Endothelial cell of umbilical vein (primary cell): ENCODE measurements around the gene TMEM120B. TPM values are rescaled to one million over a fixed set of nuclear protein-coding genes. Genes with fewer than 3 reads are reported as not detected.
A peak's percentile ranks its signal among the peaks of the same experiment; 100 is the strongest.

Experiments
- BruUV-seq: library from RNA; stranded (reverse); fragments of 400-500 nt; replicated peaks from 2 replicates; lab custom pipeline; 2021; lab: Mats Ljungman, UMichigan
- CTCF ChIA-PET: fragments of 300-600, 350-600 bp; sonication (Branson Sonifier 250); formaldehyde crosslinking; loops from one replicate; lab custom pipeline; 2021; ENCODE audit warnings: antibody characterized with exemption, inconsistent platforms; lab: Charles Lee
- POLR2A ChIA-PET: fragments of 300-600, 350-600 bp; sonication (Branson Sonifier 250); formaldehyde crosslinking; loops from one replicate; lab custom pipeline; 2021; ENCODE audit warnings: antibody characterized with exemption, inconsistent platforms; lab: Charles Lee
- DNase-seq: peaks from one replicate; pipeline ENCODE4 v3.0.0-alpha.2; 2011; ENCODE audit warnings: low read depth, low spot score
- FAIRE-seq: peaks from 2 replicates; lab custom pipeline; 2011; peaks lifted over from hg19 to GRCh38; lab: Jason Lieb, UNC
- H2AFZ ChIP-seq: 2 replicates; pipeline ENCODE4 v1.6.0; 2012; ENCODE audit warnings: low read depth, low read length, control low read depth, inconsistent platforms
- H3K27ac ChIP-seq: 2 replicates; pipeline ENCODE4 v1.5.1; 2011; ENCODE audit warnings: low read depth, mild to moderate bottlenecking, control low read depth, low read length, moderate library complexity; ENCODE audit not compliant: insufficient read depth
- H3K27me3 ChIP-seq, 2 experiments: 2 replicates each; pipeline versions ENCODE4 v1.6.0 to v1.6.1; 2011; ENCODE audit warnings: low read length in 2 of 2, mixed read lengths in 1 of 2; ENCODE audit not compliant: control insufficient read depth in 2 of 2, insufficient read depth in 2 of 2
- H3K36me3 ChIP-seq, 2 experiments: 2 replicates in 1 of 2; 3 replicates in 1 of 2; pipeline ENCODE4 v1.5.1; 2011; ENCODE audit warnings: low read length in 2 of 2, mild to moderate bottlenecking in 1 of 2, moderate library complexity in 1 of 2; ENCODE audit not compliant: control insufficient read depth in 2 of 2, insufficient read depth in 2 of 2; ENCODE audit errors: extremely low read depth in 1 of 2
- H3K4me1 ChIP-seq: 3 replicates; pipeline ENCODE4 v1.5.1; 2011; ENCODE audit warnings: mild to moderate bottlenecking, low read length; ENCODE audit not compliant: control insufficient read depth, insufficient read depth; ENCODE audit errors: extremely low read depth
- H3K4me2 ChIP-seq: 2 replicates; pipeline ENCODE4 v1.6.1; 2011; ENCODE audit warnings: low read length, control low read depth, mixed read lengths; ENCODE audit not compliant: insufficient read depth
- H3K4me3 ChIP-seq, 3 experiments: fragments of 200-600 bp in 1 of 3; sonication (generic), shearing (Covaris generic) in 1 of 3; replicated peaks in 1 of 3; 2 replicates each; pipeline ENCODE4 v1.5.1; 2011 to 2016; ENCODE audit warnings: control low read depth in 3 of 3, low read length in 3 of 3, mild to moderate bottlenecking in 2 of 3, inconsistent platforms in 1 of 3, low read depth in 1 of 3, moderate library complexity in 1 of 3; ENCODE audit not compliant: insufficient read depth in 1 of 3
- H3K79me2 ChIP-seq: 2 replicates; pipeline ENCODE4 v1.6.0; 2012; ENCODE audit warnings: low read length, inconsistent platforms; ENCODE audit not compliant: control insufficient read depth, insufficient read depth
- H3K9ac ChIP-seq: replicated peaks from 2 replicates; pipeline ENCODE3; 2011; ENCODE audit warnings: low read length, control low read depth; ENCODE audit not compliant: insufficient read depth; ENCODE audit errors: extremely low read depth
- H3K9me1 ChIP-seq: replicated peaks from 3 replicates; pipeline ENCODE4 v1.6.0; 2011; ENCODE audit warnings: mild to moderate bottlenecking, low read length; ENCODE audit not compliant: control insufficient read depth, insufficient read depth; ENCODE audit errors: extremely low read depth
- H3K9me3 ChIP-seq: replicated peaks from 2 replicates; pipeline ENCODE4 v1.5.1; 2012; ENCODE audit warnings: low read length, inconsistent platforms; ENCODE audit not compliant: control insufficient read depth, insufficient read depth
- H4K20me1 ChIP-seq: replicated peaks from 2 replicates; pipeline ENCODE3; 2011; ENCODE audit warnings: mild to moderate bottlenecking, low read length; ENCODE audit not compliant: control insufficient read depth, insufficient read depth; ENCODE audit errors: extremely low read depth
- EZH2 ChIP-seq: IDR thresholded peaks from 2 replicates; pipeline ENCODE4 v1.6.1; 2012; ENCODE audit warnings: borderline replicate concordance, low read depth, mild to moderate bottlenecking, moderate library complexity, low read length, inconsistent platforms; ENCODE audit not compliant: severe bottlenecking
- FOS ChIP-seq: IDR thresholded peaks from 2 replicates; pipeline ENCODE4 v1.6.1; 2011; ENCODE audit warnings: mild to moderate bottlenecking, low read length, moderate library complexity, borderline replicate concordance; ENCODE audit not compliant: insufficient read depth
- GATA2 ChIP-seq: IDR thresholded peaks from 2 replicates; pipeline ENCODE4 v1.7.0; 2011; ENCODE audit warnings: low read depth, mild to moderate bottlenecking, moderate library complexity, mixed read lengths, low read length; ENCODE audit not compliant: insufficient read length, insufficient read depth
- JUN ChIP-seq: IDR thresholded peaks from 2 replicates; pipeline ENCODE4 v1.6.1; 2011; ENCODE audit warnings: borderline replicate concordance, low read depth; ENCODE audit not compliant: insufficient read length, insufficient read depth
- MYC ChIP-seq: IDR thresholded peaks from one replicate; pipeline ENCODE4 v1.6.1; 2011; ENCODE audit warnings: mild to moderate bottlenecking, low read depth, low read length
- POLR2A ChIP-seq: IDR thresholded peaks from 2 replicates; pipeline ENCODE4 v1.6.1; 2012; ENCODE audit warnings: low read depth, mild to moderate bottlenecking, control low read depth, low read length
- POLR2AphosphoS5 ChIP-seq: IDR thresholded peaks from 2 replicates; pipeline ENCODE4 v1.6.1; 2012; ENCODE audit warnings: low read depth, mild to moderate bottlenecking, control low read depth, low read length, moderate library complexity; ENCODE audit not compliant: insufficient read depth
- dilution Hi-C: fragments of 300-500 bp; cut with MboI; formaldehyde crosslinking; loops from one replicate; pipeline ENCODE4 v1.15.0; 2019; ENCODE audit warnings: low sequenced_read_pairs; ENCODE audit not compliant: extremely low pct_ligation_motif_present
- intact Hi-C: fragments of 100-400 bp; cut with micrococcal nuclease; formaldehyde crosslinking; loops from one replicate; pipeline ENCODE4 v1.10.0; 2022
- polyA plus RNA-seq, 4 experiments: library from polyadenylated mRNA; depleted of rRNA in 3 of 4; stranded (reverse) in 3 of 4; unstranded in 1 of 4; fragments of >200 nt; gene quantifications; 2 replicates each; pipeline versions ENCODE4 v1.2.1 to v1.2.3, GENCODE V29; 2011 to 2012; ENCODE audit warnings: missing spikeins in 1 of 4
- total RNA-seq: library from RNA; stranded (reverse); gene quantifications from 2 replicates; pipeline ENCODE4 v1.2.3, GENCODE V29; 2021
- TF ChIP-seq, protein P1 (sequence below): IDR thresholded peaks from 2 replicates; pipeline ENCODE4 v1.6.1; 2011; ENCODE audit not compliant: insufficient read depth, insufficient read length
- TF ChIP-seq, protein P2 (sequence below), 2 donors: IDR thresholded peaks; 1 replicate in 1 of 2; 2 replicates in 1 of 2; pipeline ENCODE4 v1.5.1; 2011; ENCODE audit warnings: low read length in 2 of 2, mild to moderate bottlenecking in 2 of 2, moderate library complexity in 2 of 2, control low read depth in 1 of 2, inconsistent platforms in 1 of 2, low read depth in 1 of 2; ENCODE audit not compliant: insufficient read depth in 1 of 2; ENCODE audit errors: extremely low read depth in 1 of 2

The TMEM120B gene
- total and polyA plus RNA-seq, 2 donors (not counting 3 experiments of a cell fraction or from before 2014, with no cell fraction given): 10.4 to 12.8 TPM

DNA sequence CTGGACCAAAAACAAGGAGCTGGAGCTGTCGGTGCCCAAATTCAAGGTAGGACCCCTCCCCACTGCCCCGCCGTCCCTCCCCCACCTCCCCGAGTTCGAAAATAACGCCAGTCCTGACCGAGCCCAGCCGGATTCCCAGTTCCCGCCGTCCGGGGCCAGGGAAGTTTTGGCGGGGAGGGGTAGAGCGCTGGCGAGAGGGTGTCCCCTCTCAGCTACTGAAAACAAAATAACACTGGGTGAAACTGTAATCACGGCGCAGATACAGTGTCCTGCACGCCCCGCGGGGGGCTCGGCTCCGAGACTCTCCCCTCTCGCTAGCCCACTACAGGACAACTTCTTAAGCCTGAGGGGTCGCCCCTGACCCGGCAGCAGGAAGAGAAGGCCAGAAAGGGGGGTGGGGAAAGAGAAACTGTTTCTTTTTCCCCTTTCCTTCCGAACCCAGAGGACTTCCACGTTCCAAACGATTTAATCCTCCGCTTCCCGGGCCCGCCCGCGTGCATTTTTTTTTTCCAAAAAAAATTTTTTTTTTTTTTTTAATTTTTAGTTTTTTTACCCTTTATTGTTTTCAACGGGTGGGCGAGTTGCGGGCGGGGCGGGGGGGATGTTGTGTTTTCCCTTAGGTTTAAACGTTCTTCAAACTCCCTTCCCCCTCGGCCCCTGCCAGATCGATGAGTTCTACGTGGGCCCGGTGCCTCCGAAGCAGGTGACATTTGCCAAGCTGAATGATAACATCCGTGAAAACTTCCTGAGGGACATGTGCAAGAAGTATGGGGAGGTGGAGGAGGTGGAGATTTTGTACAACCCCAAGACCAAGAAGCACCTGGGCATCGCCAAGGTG, 92.8 kb downstream of the TMEM120B start:
- CTCF ChIA-PET: interaction anchor here (0.8 to 12.8 kb wide), 4 partner anchors 7 to 83 kb away, joined by 4 to 774 read pairs (median 5); partner anchors contain the start of genes PSMD9, RHOF and SETD1B
- no peak for FAIRE-seq
- Histone ChIP-seq H4K20me1 (no peaks in the 10 kb centered on the region), H3K4me1 (peaks cover 24% of the 10 kb centered on the region), H3K9me3 (no peaks in the 10 kb centered on the region), H3K79me2 (peaks cover 75% of the 10 kb centered on the region), H3K27me3 (no peaks in the 10 kb centered on the region), H3K4me2 (peak overlapping the region; percentile 50), H3K9ac (peak overlapping the region; percentile 68), H2AFZ (no peak overlapping the region), H3K27ac (peak overlapping the region; percentile 50), H3K4me3 (peak overlapping the region; percentile 70 to 92 (median 79)), H3K36me3 (peaks cover 4 to 21% of the 10 kb centered on the region in 2 experiments), H3K9me1 (no peaks in the 10 kb centered on the region)
- dilution Hi-C loops: no loop called here
- POLR2A ChIA-PET: interaction anchor here (2.1 kb wide), 1 partner anchor 9 kb away, joined by 15 read pairs; no protein-coding TSS in a partner anchor
- intact Hi-C loops: no loop called here
- DNase-seq: peak; percentile 37
- no peak for TF ChIP-seq MYC
- no peak for TF ChIP-seq EZH2
- TF ChIP-seq GATA2: no peak
- TF ChIP-seq POLR2AphosphoS5: no peak
- TF ChIP-seq FOS: no peak
- no peak for TF ChIP-seq JUN
- TF ChIP-seq, protein P1, sequence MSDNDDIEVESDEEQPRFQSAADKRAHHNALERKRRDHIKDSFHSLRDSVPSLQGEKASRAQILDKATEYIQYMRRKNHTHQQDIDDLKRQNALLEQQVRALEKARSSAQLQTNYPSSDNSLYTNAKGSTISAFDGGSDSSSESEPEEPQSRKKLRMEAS: no peak
- TF ChIP-seq, protein P2, sequence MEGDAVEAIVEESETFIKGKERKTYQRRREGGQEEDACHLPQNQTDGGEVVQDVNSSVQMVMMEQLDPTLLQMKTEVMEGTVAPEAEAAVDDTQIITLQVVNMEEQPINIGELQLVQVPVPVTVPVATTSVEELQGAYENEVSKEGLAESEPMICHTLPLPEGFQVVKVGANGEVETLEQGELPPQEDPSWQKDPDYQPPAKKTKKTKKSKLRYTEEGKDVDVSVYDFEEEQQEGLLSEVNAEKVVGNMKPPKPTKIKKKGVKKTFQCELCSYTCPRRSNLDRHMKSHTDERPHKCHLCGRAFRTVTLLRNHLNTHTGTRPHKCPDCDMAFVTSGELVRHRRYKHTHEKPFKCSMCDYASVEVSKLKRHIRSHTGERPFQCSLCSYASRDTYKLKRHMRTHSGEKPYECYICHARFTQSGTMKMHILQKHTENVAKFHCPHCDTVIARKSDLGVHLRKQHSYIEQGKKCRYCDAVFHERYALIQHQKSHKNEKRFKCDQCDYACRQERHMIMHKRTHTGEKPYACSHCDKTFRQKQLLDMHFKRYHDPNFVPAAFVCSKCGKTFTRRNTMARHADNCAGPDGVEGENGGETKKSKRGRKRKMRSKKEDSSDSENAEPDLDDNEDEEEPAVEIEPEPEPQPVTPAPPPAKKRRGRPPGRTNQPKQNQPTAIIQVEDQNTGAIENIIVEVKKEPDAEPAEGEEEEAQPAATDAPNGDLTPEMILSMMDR (IDR thresholded peaks at IDR 0.05; ENCODE audit: extremely low read depth in 1 of 2, insufficient read depth in 1 of 2, low read depth in 1 of 2, low read length in 2 of 2): no peak
- TF ChIP-seq POLR2A: no peak
- no TSS peak for BruUV-seq
